PC-3 (cell line): ENCODE data around the gene LSM11. TPM values are rescaled to one million over a fixed set of nuclear protein-coding genes. Genes with fewer than 3 reads are reported as not detected.

Source experiments
- ATAC-seq: fragments of 200-7000 bp; cut with Tn5 transposase; 2 replicates; pipeline ENCODE4 v1.9.1; 2020; ENCODE audit warnings: mild to moderate bottlenecking, moderate library complexity
- BruUV-seq: library from RNA; stranded (reverse); fragments of 400-500 nt; replicated peaks from 2 replicates; lab custom pipeline; 2021; lab: Mats Ljungman, UMichigan
- CTCF ChIA-PET: fragments of 300-600 bp; sonication (Branson Sonifier 250); formaldehyde crosslinking; loops from one replicate; lab custom pipeline; 2022; ENCODE audit warnings: antibody characterized with exemption; lab: Charles Lee
- POLR2A ChIA-PET: fragments of 300-600 bp; sonication (Branson Sonifier 250); formaldehyde crosslinking; loops from one replicate; lab custom pipeline; 2022; ENCODE audit warnings: antibody characterized with exemption; ENCODE audit not compliant: unreplicated experiment; lab: Charles Lee
- DNase-seq: peaks from one replicate; pipeline ENCODE4 v3.0.0-alpha.2; 2015
- H2AFZ ChIP-seq: fragments of 300-600 bp; sonication (generic); 2 replicates; pipeline ENCODE4 v1.6.0; 2016; ENCODE audit warnings: antibody characterized with exemption, low read length
- H3F3A ChIP-seq: fragments of 300-600 bp; sonication (generic); one replicate; pipeline ENCODE4 v1.6.0; 2017; ENCODE audit warnings: antibody characterized with exemption, low read length, control low read depth, mild to moderate bottlenecking; ENCODE audit not compliant: unreplicated experiment
- H3K27ac ChIP-seq: fragments of 300-600 bp; sonication (generic); 2 replicates; pipeline ENCODE4 v1.5.1; 2016; ENCODE audit warnings: mild to moderate bottlenecking, low read length
- H3K27me3 ChIP-seq: fragments of 300-600 bp; sonication (generic); 2 replicates; pipeline ENCODE4 v1.6.1; 2016; ENCODE audit warnings: low read length, mixed read lengths
- H3K36me3 ChIP-seq: fragments of 300-600 bp; sonication (generic); 2 replicates; pipeline ENCODE4 v1.6.1; 2016; ENCODE audit warnings: low read depth, mixed run types, low read length, mixed read lengths
- H3K4me1 ChIP-seq: fragments of 300-600 bp; sonication (generic); 2 replicates; pipeline ENCODE4 v1.5.1; 2016; ENCODE audit warnings: low read length; ENCODE audit not compliant: insufficient read depth
- H3K4me2 ChIP-seq: fragments of 300-600 bp; sonication (generic); 2 replicates; pipeline ENCODE4 v1.6.0; 2016; ENCODE audit warnings: low read length
- H3K4me3 ChIP-seq: fragments of 300-600 bp; sonication (generic); 2 replicates; pipeline ENCODE4 v1.5.1; 2016; ENCODE audit warnings: mild to moderate bottlenecking, low read length, mixed read lengths
- H3K79me2 ChIP-seq: fragments of 300-600 bp; sonication (generic); 2 replicates; pipeline ENCODE4 v1.6.1; 2017; ENCODE audit warnings: low read length, mixed read lengths
- H3K9ac ChIP-seq: fragments of 300-600 bp; sonication (generic); 2 replicates; pipeline ENCODE4 v1.6.0; 2016; ENCODE audit warnings: mild to moderate bottlenecking, low read length
- H3K9me2 ChIP-seq: fragments of 300-600 bp; sonication (generic); replicated peaks from 2 replicates; pipeline ENCODE4 v1.6.1; 2016; ENCODE audit warnings: mixed run types, low read length, mixed read lengths
- H3K9me3 ChIP-seq: fragments of 300-600 bp; sonication (generic); 2 replicates; pipeline ENCODE4 v1.6.1; 2016; ENCODE audit warnings: low read length, mixed read lengths
- H4K20me1 ChIP-seq: fragments of 300-600 bp; sonication (generic); 2 replicates; pipeline ENCODE4 v1.6.1; 2016; ENCODE audit warnings: low read length, mixed read lengths
- CTCF ChIP-seq: fragments of 300-600 bp; sonication (generic); conservative IDR thresholded peaks from 2 replicates; pipeline ENCODE4 v1.5.1; 2017; ENCODE audit warnings: antibody characterized with exemption, low read depth, mild to moderate bottlenecking, low read length
- EZH2 ChIP-seq: fragments of 300-600 bp; sonication (generic); IDR thresholded peaks from one replicate; pipeline ENCODE4 v1.6.1; 2017; ENCODE audit warnings: antibody characterized with exemption, mild to moderate bottlenecking, low read length; ENCODE audit not compliant: unreplicated experiment
- EZH2phosphoT487 ChIP-seq: fragments of 300-600 bp; sonication (generic); IDR thresholded peaks from 2 replicates; pipeline ENCODE4 v1.6.1; 2018; ENCODE audit warnings: mild to moderate bottlenecking, antibody characterized with exemption, low read length, borderline replicate concordance
- intact Hi-C: fragments of 100-400 bp; cut with micrococcal nuclease; formaldehyde crosslinking; loops from 2 replicates; pipeline ENCODE4 v1.9.0; 2023
- total RNA-seq: library from RNA; depleted of rRNA; stranded (reverse); fragments of >200 nt; gene quantifications from 2 replicates; pipeline ENCODE4 v1.2.3, GENCODE V29; 2014

Gene LSM11
- total RNA-seq, 1 experiment from 2014 or later = 5.0 TPM

- H3K36me3 ChIP-seq = peaks cover 6% of the 10 kb centered on the region; the same call in 1 of the 2 replicates
- peaks cover 49% of the 10 kb centered on the region for H3K4me1 ChIP-seq
- H3K79me2 ChIP-seq = peaks cover 66% of the 10 kb centered on the region
- H3K9ac ChIP-seq = no peak overlapping the region
- POLR2A ChIA-PET = no interaction called here
- BruUV-seq = no TSS peak
- DNase-seq = no peak
- H3F3A ChIP-seq = no peaks in the 10 kb centered on the region
- H3K27ac ChIP-seq = no peak overlapping the region
- H4K20me1 ChIP-seq = no peaks in the 10 kb centered on the region
- CTCF ChIA-PET = interaction anchor here (0.6 kb wide), 1 partner anchor 419 kb away, joined by 4 read pairs; no protein-coding TSS in a partner anchor
- intact Hi-C loops = loop anchor here (10.0 kb wide), 1 partner anchor 492 kb away; no protein-coding TSS in a partner anchor
- H2AFZ ChIP-seq = no peak overlapping the region
- no peak for TF ChIP-seq EZH2phosphoT487
- TF ChIP-seq CTCF = no peak
- TF ChIP-seq EZH2 = no peak
- H3K9me2 ChIP-seq = no peaks in the 10 kb centered on the region
- H3K4me2 ChIP-seq = no peak overlapping the region
- H3K9me3 ChIP-seq = no peaks in the 10 kb centered on the region
- H3K4me3 ChIP-seq = no peak overlapping the region
- no peak for ATAC-seq
- no peaks in the 10 kb centered on the region for H3K27me3 ChIP-seq
Observed at GRCh38 chr5:157747173-157747740, 3.7 kb downstream of the LSM11 start.

GRCh38 chr5:157747766-157748700, 4.5 kb downstream of the LSM11 start:
- Histone ChIP-seq H3K4me2 (peak overlapping the region; percentile 6; the same call in 1 of the 2 replicates), H3K4me1 (peaks cover 46% of the 10 kb centered on the region), H3K9me3 (no peaks in the 10 kb centered on the region), H3K27ac (peak overlapping the region; percentile 8), H2AFZ (no peak overlapping the region), H3K36me3 (peaks cover 9% of the 10 kb centered on the region; the same call in 1 of the 2 replicates), H3K79me2 (peaks cover 66% of the 10 kb centered on the region), H3K27me3 (no peaks in the 10 kb centered on the region), H3F3A (no peaks in the 10 kb centered on the region), H3K4me3 (no peak overlapping the region), H4K20me1 (no peaks in the 10 kb centered on the region), H3K9ac (no peak overlapping the region), H3K9me2 (no peaks in the 10 kb centered on the region)
- intact Hi-C loops = loop anchor here (10.0 kb wide), 1 partner anchor 493 kb away; no protein-coding TSS in a partner anchor
- ChIA-PET CTCF (interaction anchor here (0.6 to 1.0 kb wide), 13 partner anchors 12 to 1833 kb away, joined by 3 to 16 read pairs (median 4); partner anchors contain the start of gene THG1L), POLR2A (interaction anchor here (0.6 to 0.7 kb wide), 3 partner anchors 25 to 498 kb away, joined by 3 to 15 read pairs (median 5); no protein-coding TSS in a partner anchor)
- DNase-seq (no peak), ATAC-seq (no peak)
- TF ChIP-seq EZH2phosphoT487 (no peak), EZH2 (no peak), CTCF (no peak)
- BruUV-seq = no TSS peak
